Breast epithelium (tissue), 4 donors: ENCODE results near the gene KCNK10. TPM values are rescaled to one million over a fixed set of nuclear protein-coding genes. Genes with fewer than 3 reads are reported as not detected.

Source experiments
- DNase-seq, 2 donors: peaks; one replicate each; pipeline ENCODE4 v3.0.0-alpha.2; 2019; ENCODE audit warnings: low spot score in 2 of 2
- H3K27ac ChIP-seq, 2 donors: fragments of 200-600 bp; sonication (generic) in 1 of 2; one replicate each; pipeline ENCODE4 v1.5.1; 2016 to 2019; ENCODE audit warnings: mild to moderate bottlenecking in 1 of 2
- H3K27me3 ChIP-seq, 2 donors: fragments of 200-600 bp; sonication (generic) in 1 of 2; one replicate each; pipeline versions ENCODE4 v1.5.1 to v1.6.0; 2017 to 2019; ENCODE audit warnings: control low read depth in 1 of 2, mild to moderate bottlenecking in 1 of 2
- H3K36me3 ChIP-seq: fragments of 200-600 bp; one replicate; pipeline ENCODE4 v1.5.1; 2019
- H3K4me1 ChIP-seq, 2 donors: fragments of 200-600 bp; sonication (generic); one replicate each; pipeline ENCODE4 v1.5.1; 2016 to 2019; ENCODE audit warnings: control low read depth in 1 of 2
- H3K4me3 ChIP-seq, 3 donors: fragments of 200-600 bp; sonication (generic); 1 replicate in 2 of 3; 2 replicates in 1 of 3; pipeline ENCODE4 v1.5.1; 2016 to 2019; ENCODE audit warnings: mild to moderate bottlenecking in 3 of 3, moderate library complexity in 2 of 3
- H3K9me3 ChIP-seq, 2 donors: fragments of 200-600 bp; sonication (generic) in 1 of 2; one replicate each; pipeline ENCODE4 v1.5.1; 2016 to 2019; ENCODE audit warnings: control low read depth in 1 of 2
- CTCF ChIP-seq, 3 donors: fragments of 450-650 bp; IDR thresholded peaks; one replicate each; pipeline ENCODE4 v1.5.1; 2016 to 2017; ENCODE audit warnings: antibody characterized with exemption in 3 of 3, mild to moderate bottlenecking in 3 of 3, moderate library complexity in 3 of 3
- POLR2A ChIP-seq: fragments of 450-650 bp; IDR thresholded peaks from one replicate; pipeline ENCODE4 v1.6.1; 2016; ENCODE audit warnings: antibody characterized with exemption, mild to moderate bottlenecking, moderate library complexity
- POLR2AphosphoS5 ChIP-seq, 3 donors: sonication (generic); formaldehyde crosslinking; IDR thresholded peaks; one replicate each; pipeline ENCODE4 v1.6.1; 2017; ENCODE audit warnings: antibody characterized with exemption in 3 of 3
- intact Hi-C: fragments of 100-400 bp; cut with DNase I; formaldehyde crosslinking; loops from one replicate; pipeline ENCODE4 v1.15.1; 2023; ENCODE audit warnings: low total_unique reads
- total RNA-seq, 3 donors: library from RNA; depleted of rRNA; stranded (reverse); fragments of >200 nt; gene quantifications; one replicate each; pipeline ENCODE4 v1.1.0, GENCODE V29; 2016

KCNK10 gene
- total RNA-seq, 3 donors from 2014 or later: 0.33 TPM; not detected in 2

- no peak overlapping the region for H3K4me3 ChIP-seq
- DNase-seq: no peak
- no peaks in the 10 kb centered on the region for H3K36me3 ChIP-seq
- no peaks in the 10 kb centered on the region for H3K9me3 ChIP-seq
- TF ChIP-seq POLR2A: no peak
- no peak for TF ChIP-seq CTCF (IDR thresholded peaks at IDR 0.05)
- no peak for TF ChIP-seq POLR2AphosphoS5 (IDR thresholded peaks at IDR 0.05)
- H3K27me3 ChIP-seq: no peaks in the 10 kb centered on the region
- no peak overlapping the region for H3K27ac ChIP-seq
- H3K4me1 ChIP-seq: no peaks in the 10 kb centered on the region
- intact Hi-C loops: no loop called here
Measured at GRCh38 chr14:88251650-88252049, 71.4 kb downstream of the KCNK10 start.

- TF ChIP-seq POLR2A (no peak), CTCF (IDR thresholded peaks at IDR 0.05) (no peak), POLR2AphosphoS5 (IDR thresholded peaks at IDR 0.05) (no peak)
- intact Hi-C loops: no loop called here
- H3K36me3 ChIP-seq: no peaks in the 10 kb centered on the region
- H3K4me1 ChIP-seq: no peaks in the 10 kb centered on the region
- no peak for DNase-seq
- no peak overlapping the region for H3K4me3 ChIP-seq
- no peak overlapping the region for H3K27ac ChIP-seq
- no peaks in the 10 kb centered on the region for H3K9me3 ChIP-seq
- peaks cover 0 to 9% of the 10 kb centered on the region in 2 donors for H3K27me3 ChIP-seq
Measured at GRCh38 chr14:88249266-88249665, 73.8 kb downstream of the KCNK10 start.

GRCh38 chr14:88248606-88249005, 74.5 kb downstream of the KCNK10 start:
- TF ChIP-seq POLR2A: no peak
- TF ChIP-seq CTCF (IDR thresholded peaks at IDR 0.05): no peak
- intact Hi-C loops: no loop called here
- Histone ChIP-seq H3K4me3 (no peak overlapping the region), H3K36me3 (no peaks in the 10 kb centered on the region), H3K9me3 (no peaks in the 10 kb centered on the region), H3K27ac (no peak overlapping the region), H3K27me3 (peaks cover 0 to 9% of the 10 kb centered on the region in 2 donors), H3K4me1 (no peaks in the 10 kb centered on the region)
- DNase-seq: no peak

GRCh38 chr14:88247228-88247627, 75.8 kb downstream of the KCNK10 start:
- intact Hi-C loops: no loop called here
- Histone ChIP-seq H3K4me3 (no peak overlapping the region), H3K9me3 (no peaks in the 10 kb centered on the region), H3K4me1 (no peaks in the 10 kb centered on the region), H3K27me3 (peaks cover 0 to 16% of the 10 kb centered on the region in 2 donors), H3K27ac (no peak overlapping the region), H3K36me3 (no peaks in the 10 kb centered on the region)
- TF ChIP-seq POLR2A: no peak
- TF ChIP-seq POLR2AphosphoS5 (IDR thresholded peaks at IDR 0.05): no peak
- no peak for TF ChIP-seq CTCF (IDR thresholded peaks at IDR 0.05)
- DNase-seq: no peak

GRCh38 chr14:88245321-88245720, 77.7 kb downstream of the KCNK10 start:
- no peaks in the 10 kb centered on the region for H3K36me3 ChIP-seq
- no peak overlapping the region for H3K4me3 ChIP-seq
- DNase-seq: no peak
- H3K27ac ChIP-seq: no peak overlapping the region
- intact Hi-C loops: no loop called here
- TF ChIP-seq CTCF (IDR thresholded peaks at IDR 0.05) (no peak), POLR2A (no peak), POLR2AphosphoS5 (IDR thresholded peaks at IDR 0.05) (no peak)
- H3K4me1 ChIP-seq: no peaks in the 10 kb centered on the region
- H3K27me3 ChIP-seq: peaks cover 0 to 22% of the 10 kb centered on the region in 2 donors
- H3K9me3 ChIP-seq: no peaks in the 10 kb centered on the region
